GM12878 (cell line): ENCODE results near the gene NKD1. TPM values are rescaled to one million over a fixed set of nuclear protein-coding genes. Genes with fewer than 3 reads are reported as not detected.

Source experiments
- ATAC-seq: fragments of 200-7000 bp; cut with Tn5 transposase; 3 replicates; pipeline ENCODE4 v1.9.1; 2020; ENCODE audit warnings: mild to moderate bottlenecking, moderate library complexity
- BruUV-seq: library from RNA; stranded (reverse); fragments of 400-500 nt; replicated peaks from 2 replicates; lab custom pipeline; 2021; lab: Mats Ljungman, UMichigan
- CTCF ChIA-PET: fragments of 300-600 bp; sonication (Branson Sonifier 250); formaldehyde crosslinking; extraction: SDS; loops from one replicate; lab custom pipeline; 2021; ENCODE audit warnings: inconsistent platforms; lab: Yijun Ruan, JAX
- POLR2A ChIA-PET: fragments of 350-600 bp; formaldehyde crosslinking; extraction: SDS; loops from one replicate; lab custom pipeline; 2021; ENCODE audit warnings: inconsistent platforms; lab: Charles Lee
- RAD21 ChIA-PET: fragments of 300-600 bp; sonication (Branson Sonifier 250); formaldehyde crosslinking; loops from one replicate; lab custom pipeline; 2023; ENCODE audit warnings: antibody characterized with exemption; ENCODE audit not compliant: unreplicated experiment; lab: Charles Lee
- SMC1A ChIA-PET: fragments of 300-600 bp; sonication (Branson Sonifier 250); formaldehyde crosslinking; loops from one replicate; lab custom pipeline; 2023; ENCODE audit not compliant: unreplicated experiment, uncharacterized antibody; lab: Charles Lee
- DNase-seq: peaks from one replicate; pipeline ENCODE4 v3.0.0-alpha.2; 2011; ENCODE audit warnings: low read depth, low spot score
- FAIRE-seq: peaks from 3 replicates; lab custom pipeline; 2011; peaks lifted over from hg19 to GRCh38; lab: Jason Lieb, UNC
- H2AFZ ChIP-seq: 2 replicates; pipeline ENCODE4 v1.6.0; 2011; ENCODE audit warnings: low read depth, low read length, control low read depth; ENCODE audit not compliant: control insufficient read depth
- H3K27ac ChIP-seq: 2 replicates; pipeline ENCODE4 v1.5.1; 2011; ENCODE audit warnings: control low read depth; ENCODE audit not compliant: control insufficient read depth, insufficient read depth
- H3K27me3 ChIP-seq, 2 experiments: replicated peaks in 1 of 2; 2 replicates each; pipeline versions ENCODE4 v1.6.0 to v1.6.1; 2011; ENCODE audit warnings: low read length in 1 of 2; ENCODE audit not compliant: control insufficient read depth in 2 of 2, insufficient read depth in 2 of 2
- H3K36me3 ChIP-seq, 2 experiments: 2 replicates each; pipeline ENCODE4 v1.5.1; 2011; ENCODE audit warnings: low read length in 1 of 2; ENCODE audit not compliant: control insufficient read depth in 2 of 2, insufficient read depth in 2 of 2
- H3K4me1 ChIP-seq: 2 replicates; pipeline ENCODE4 v1.6.1; 2011; ENCODE audit warnings: mild to moderate bottlenecking, low read length, moderate library complexity, mixed read lengths; ENCODE audit not compliant: control insufficient read depth, insufficient read depth
- H3K4me2 ChIP-seq: 2 replicates; pipeline ENCODE4 v1.6.0; 2011; ENCODE audit warnings: control low read depth; ENCODE audit not compliant: control insufficient read depth, insufficient read depth
- H3K4me3 ChIP-seq: fragments of 200-600 bp; sonication (generic); 2 replicates; pipeline ENCODE4 v1.5.1; 2016
- H3K79me2 ChIP-seq: 2 replicates; pipeline ENCODE4 v1.6.0; 2011; ENCODE audit warnings: low read length; ENCODE audit not compliant: control insufficient read depth, insufficient read depth
- H3K9ac ChIP-seq: 2 replicates; pipeline ENCODE4 v1.8.0; 2011; ENCODE audit warnings: low read length, control low read depth, mixed read lengths; ENCODE audit not compliant: control insufficient read depth, insufficient read depth
- H3K9me3 ChIP-seq: replicated peaks from 3 replicates; pipeline ENCODE4 v1.5.1; 2011; ENCODE audit warnings: mild to moderate bottlenecking, low read length; ENCODE audit not compliant: control insufficient read depth, insufficient read depth
- H4K20me1 ChIP-seq: 2 replicates; pipeline ENCODE4 v1.6.0; 2011; ENCODE audit not compliant: control insufficient read depth, insufficient read depth
- BHLHE40 ChIP-seq, 2 experiments: fragments of 450-650 bp in 1 of 2; IDR thresholded peaks; 2 replicates each; pipeline ENCODE4 v1.6.1; 2011 to 2017; ENCODE audit warnings: low read depth in 2 of 2, borderline replicate concordance in 1 of 2, improper control_type of control experiment in 1 of 2, low read length in 1 of 2, mild to moderate bottlenecking in 1 of 2
- CHD1 ChIP-seq: IDR thresholded peaks from 2 replicates; pipeline ENCODE4 v1.6.1; 2012; ENCODE audit warnings: low read depth, low read length, improper control_type of control experiment
- CHD2 ChIP-seq: IDR thresholded peaks from 2 replicates; pipeline ENCODE4 v1.6.1; 2011; ENCODE audit warnings: low read depth, low read length, improper control_type of control experiment, borderline replicate concordance
- CHD4 ChIP-seq: fragments of 200-600 bp; sonication (generic); IDR thresholded peaks from 2 replicates; pipeline ENCODE4 v1.6.1; 2016; ENCODE audit warnings: mild to moderate bottlenecking
- JUND ChIP-seq: IDR thresholded peaks from 2 replicates; pipeline ENCODE4 v1.6.1; 2012; ENCODE audit warnings: low read depth, mild to moderate bottlenecking, low read length, improper control_type of control experiment, moderate library complexity
- MYB ChIP-seq: fragments of 150-350 bp; IDR thresholded peaks from 2 replicates; pipeline ENCODE4 v1.6.1; 2014; ENCODE audit warnings: mild to moderate bottlenecking, low read depth, low read length, borderline replicate concordance
- PML ChIP-seq: IDR thresholded peaks from 2 replicates; pipeline ENCODE4 v1.6.1; 2012; ENCODE audit warnings: low read length, inconsistent platforms
- RCOR1 ChIP-seq: conservative IDR thresholded peaks from 2 replicates; pipeline ENCODE4 v1.6.1; 2012; ENCODE audit warnings: low read depth, low read length, improper control_type of control experiment
- SIX5 ChIP-seq: IDR thresholded peaks from 2 replicates; pipeline ENCODE4 v1.6.1; 2011; ENCODE audit warnings: mild to moderate bottlenecking, low read depth, low read length, moderate library complexity; ENCODE audit not compliant: severe bottlenecking
- SREBF1 ChIP-seq: IDR thresholded peaks from 2 replicates; pipeline ENCODE4 v1.6.1; 2012; ENCODE audit warnings: mild to moderate bottlenecking, low read length
- ZSCAN29 ChIP-seq: fragments of 450-650 bp; IDR thresholded peaks from 2 replicates; pipeline ENCODE4 v1.6.1; 2017; ENCODE audit warnings: mild to moderate bottlenecking, moderate library complexity
- WGBS: methylation state at CpG from one replicate; pipeline ENCODE4 v1.1.6; 2016; ENCODE audit warnings: low lambda C conversion rate; ENCODE audit not compliant: insufficient replicate concordance, insufficient coverage; ENCODE audit errors: missing lambda C conversion rate; 5-methylcytosine and 5-hydroxymethylcytosine counted together
- in situ Hi-C: fragments of 300-500 bp; cut with MboI; formaldehyde crosslinking; loops from 9 replicates; pipeline ENCODE4 v1.14.3; 2018; ENCODE audit warnings: mixed read lengths
- intact Hi-C: fragments of 100-400 bp; cut with micrococcal nuclease; formaldehyde crosslinking; loops from one replicate; pipeline ENCODE4 v1.14.2; 2022; ENCODE audit not compliant: unreplicated experiment
- polyA plus RNA-seq, 11 experiments: library from polyadenylated mRNA; depleted of rRNA in 4 of 11; unstranded in 6 of 11; stranded (reverse) in 5 of 11; fragments of >200 nt; fragmentation: Nextera tagmentation in 4 of 11; fragmentation: Illumina TruSeq in 1 of 11; extraction: Ambion mirVana in 4 of 11; extraction: Trizol in 1 of 11; gene quantifications; 1 replicate in 1 of 11; 2 replicates in 10 of 11; pipeline versions ENCODE4 v1.2.1 to v1.2.3, GENCODE V29; 2011 to 2016; ENCODE audit warnings: inconsistent platforms in 2 of 11, missing spikeins in 2 of 11, low read depth in 1 of 11
- total RNA-seq, 4 experiments: library from RNA; depleted of rRNA in 3 of 4; stranded (reverse); fragments of >200 nt in 3 of 4; fragmentation: Illumina TruSeq in 1 of 4; extraction: Trizol in 1 of 4; gene quantifications; 2 replicates each; pipeline versions ENCODE4 v1.2.1 to v1.2.3, GENCODE V29; 2013 to 2021
- TF ChIP-seq, protein P1 (sequence below): fragments of 450-650 bp; IDR thresholded peaks from 2 replicates; pipeline ENCODE4 v1.6.1; 2018; ENCODE audit warnings: mild to moderate bottlenecking, low read depth, moderate library complexity; ENCODE audit not compliant: partially characterized antibody
- TF ChIP-seq, protein P2 (sequence below): fragments of 450-650 bp; IDR thresholded peaks from 2 replicates; pipeline ENCODE4 v1.6.1; 2018; ENCODE audit warnings: borderline replicate concordance, mild to moderate bottlenecking; ENCODE audit not compliant: partially characterized antibody

Gene NKD1
- total and polyA plus RNA-seq, 10 of the 15 experiments (the other 5 are each of a cell fraction or from before 2014, with no cell fraction given), result under 0.01 to 0.49 (median 0.04) TPM; not detected in 2

GRCh38 chr16:50549561-50549915, 1.3 kb downstream of the NKD1 start:
- ChIA-PET POLR2A (no interaction called here), CTCF (no interaction called here), RAD21 (no interaction called here), SMC1A (no interaction called here)
- intact Hi-C loops (loop anchor here (5.0 kb wide), 2 partner anchors 118 to 198 kb away; no protein-coding TSS in a partner anchor), in situ Hi-C loops (no loop called here)
- ATAC-seq (no peak), FAIRE-seq (no peak), DNase-seq (no peak)
- Histone ChIP-seq H2AFZ (no peak overlapping the region), H3K79me2 (no peaks in the 10 kb centered on the region), H3K9ac (no peak overlapping the region), H3K36me3 (no peaks in the 10 kb centered on the region), H3K27me3 (peaks cover 3 to 4% of the 10 kb centered on the region in 2 experiments; a peak in 3 of 4 replicates), H3K27ac (no peak overlapping the region), H3K4me3 (no peak overlapping the region), H4K20me1 (no peaks in the 10 kb centered on the region), H3K4me2 (no peak overlapping the region), H3K4me1 (no peaks in the 10 kb centered on the region), H3K9me3 (no peaks in the 10 kb centered on the region)
- WGBS, result 71% methylated on average over 7 of the region's 7 CpGs
- TF ChIP-seq SIX5, result no peak
- TF ChIP-seq, protein P1, sequence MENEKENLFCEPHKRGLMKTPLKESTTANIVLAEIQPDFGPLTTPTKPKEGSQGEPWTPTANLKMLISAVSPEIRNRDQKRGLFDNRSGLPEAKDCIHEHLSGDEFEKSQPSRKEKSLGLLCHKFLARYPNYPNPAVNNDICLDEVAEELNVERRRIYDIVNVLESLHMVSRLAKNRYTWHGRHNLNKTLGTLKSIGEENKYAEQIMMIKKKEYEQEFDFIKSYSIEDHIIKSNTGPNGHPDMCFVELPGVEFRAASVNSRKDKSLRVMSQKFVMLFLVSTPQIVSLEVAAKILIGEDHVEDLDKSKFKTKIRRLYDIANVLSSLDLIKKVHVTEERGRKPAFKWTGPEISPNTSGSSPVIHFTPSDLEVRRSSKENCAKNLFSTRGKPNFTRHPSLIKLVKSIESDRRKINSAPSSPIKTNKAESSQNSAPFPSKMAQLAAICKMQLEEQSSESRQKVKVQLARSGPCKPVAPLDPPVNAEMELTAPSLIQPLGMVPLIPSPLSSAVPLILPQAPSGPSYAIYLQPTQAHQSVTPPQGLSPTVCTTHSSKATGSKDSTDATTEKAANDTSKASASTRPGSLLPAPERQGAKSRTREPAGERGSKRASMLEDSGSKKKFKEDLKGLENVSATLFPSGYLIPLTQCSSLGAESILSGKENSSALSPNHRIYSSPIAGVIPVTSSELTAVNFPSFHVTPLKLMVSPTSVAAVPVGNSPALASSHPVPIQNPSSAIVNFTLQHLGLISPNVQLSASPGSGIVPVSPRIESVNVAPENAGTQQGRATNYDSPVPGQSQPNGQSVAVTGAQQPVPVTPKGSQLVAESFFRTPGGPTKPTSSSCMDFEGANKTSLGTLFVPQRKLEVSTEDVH, result no peak
- no peak for TF ChIP-seq CHD2
- no peak for TF ChIP-seq ZSCAN29
- no peak for TF ChIP-seq BHLHE40 (IDR thresholded peaks at IDR 0.05; ENCODE audit: borderline replicate concordance in 1 of 2, low read depth in 2 of 2, low read length in 1 of 2)
- no peak for TF ChIP-seq JUND
- TF ChIP-seq RCOR1, result no peak
- no peak for TF ChIP-seq CHD1
- no peak for TF ChIP-seq SREBF1
- no peak for TF ChIP-seq CHD4
- TF ChIP-seq PML, result no peak
- TF ChIP-seq MYB, result no peak
- TF ChIP-seq, protein P2, sequence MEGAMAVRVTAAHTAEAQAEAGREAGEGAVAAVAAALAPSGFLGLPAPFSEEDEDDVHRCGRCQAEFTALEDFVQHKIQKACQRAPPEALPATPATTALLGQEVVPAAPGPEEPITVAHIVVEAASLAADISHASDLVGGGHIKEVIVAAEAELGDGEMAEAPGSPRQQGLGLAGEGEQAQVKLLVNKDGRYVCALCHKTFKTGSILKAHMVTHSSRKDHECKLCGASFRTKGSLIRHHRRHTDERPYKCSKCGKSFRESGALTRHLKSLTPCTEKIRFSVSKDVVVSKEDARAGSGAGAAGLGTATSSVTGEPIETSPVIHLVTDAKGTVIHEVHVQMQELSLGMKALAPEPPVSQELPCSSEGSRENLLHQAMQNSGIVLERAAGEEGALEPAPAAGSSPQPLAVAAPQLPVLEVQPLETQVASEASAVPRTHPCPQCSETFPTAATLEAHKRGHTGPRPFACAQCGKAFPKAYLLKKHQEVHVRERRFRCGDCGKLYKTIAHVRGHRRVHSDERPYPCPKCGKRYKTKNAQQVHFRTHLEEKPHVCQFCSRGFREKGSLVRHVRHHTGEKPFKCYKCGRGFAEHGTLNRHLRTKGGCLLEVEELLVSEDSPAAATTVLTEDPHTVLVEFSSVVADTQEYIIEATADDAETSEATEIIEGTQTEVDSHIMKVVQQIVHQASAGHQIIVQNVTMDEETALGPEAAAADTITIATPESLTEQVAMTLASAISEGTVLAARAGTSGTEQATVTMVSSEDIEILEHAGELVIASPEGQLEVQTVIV, result no peak
- no TSS peak for BruUV-seq
